GM12872 (cell line): ENCODE results near the gene SERTAD1.

ENCODE experiments used
- CTCF ChIP-seq: IDR thresholded peaks from 3 replicates; pipeline ENCODE4 v1.5.1; 2011; ENCODE audit warnings: low read depth, mild to moderate bottlenecking, low read length, moderate library complexity; ENCODE audit not compliant: insufficient read depth

Gene SERTAD1

GRCh38 chr19:40380199-40381037 is 45.4 kb downstream of the SERTAD1 start:
- TF ChIP-seq CTCF, result no peak

- TF ChIP-seq CTCF, result no peak
Observed at GRCh38 chr19:40379446-40380198, 46.2 kb downstream of the SERTAD1 start.

- 0 out of 3 replicates have a peak, but pooled peaks have one; percentile 5 for TF ChIP-seq CTCF
Observed at GRCh38 chr19:40378509-40378908, 47.3 kb downstream of the SERTAD1 start.

- TF ChIP-seq CTCF, result no peak
Observed at GRCh38 chr19:40377876-40378385, 47.9 kb downstream of the SERTAD1 start.

- TF ChIP-seq CTCF, result no peak
Observed at GRCh38 chr19:40376286-40376862, 49.4 kb downstream of the SERTAD1 start.

- TF ChIP-seq CTCF, result no peak
Observed at GRCh38 chr19:40374084-40374483, 51.7 kb downstream of the SERTAD1 start.

GRCh38 chr19:40371802-40372122 is 54.0 kb downstream of the SERTAD1 start:
- no peak for TF ChIP-seq CTCF
